GM04503 (cell line): Measurements from ENCODE around the gene TNFSF9.
"Not testable (repeated sequence)": the region's sequence is repeated elsewhere in the genome, so short reads cannot be mapped to it uniquely, and the experiment has no call there.

ENCODE experiments used
- DNase-seq: peaks from one replicate; pipeline ENCODE4 v3.0.0-alpha.2; 2012; ENCODE audit warnings: low read depth

The TNFSF9 gene

DNA sequence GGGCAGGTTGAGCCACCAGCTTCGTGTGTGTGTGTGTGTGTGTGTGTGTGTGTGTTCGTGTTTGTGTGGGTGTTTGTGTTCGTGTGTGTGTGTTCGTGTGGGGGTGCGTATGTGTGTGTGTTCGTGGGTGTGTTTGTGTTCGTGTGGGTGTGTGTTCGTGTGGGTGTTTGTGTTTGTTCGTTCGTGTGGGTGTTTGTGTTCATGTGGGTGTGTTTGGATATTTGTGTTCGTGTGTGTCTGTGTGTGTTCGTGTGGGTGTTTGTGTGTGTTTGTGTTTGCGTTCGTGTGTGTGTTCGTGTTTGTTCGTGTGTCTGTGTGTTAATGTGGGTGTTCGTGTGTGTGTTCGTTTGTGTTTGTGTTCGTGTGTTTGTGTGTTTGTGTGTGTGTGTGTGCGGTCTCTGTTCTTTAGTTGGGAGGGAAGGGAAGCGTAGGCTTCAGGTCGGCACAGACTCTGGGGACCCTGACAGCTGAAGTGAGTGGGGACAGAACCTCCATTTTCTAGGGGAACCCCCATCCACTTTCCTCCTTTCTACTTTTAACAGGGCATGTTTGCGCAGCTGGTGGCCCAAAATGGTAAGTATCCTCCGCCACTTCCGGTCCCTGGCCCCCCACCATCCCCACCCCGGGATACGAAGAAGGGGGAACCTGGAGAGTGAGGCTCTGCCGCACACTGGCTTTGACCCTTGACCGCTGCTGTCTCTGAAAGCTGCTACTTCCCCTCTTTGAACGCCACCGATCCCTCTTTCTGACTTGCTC is 1.6 kb downstream of the TNFSF9 start:
- no peak for DNase-seq

DNA sequence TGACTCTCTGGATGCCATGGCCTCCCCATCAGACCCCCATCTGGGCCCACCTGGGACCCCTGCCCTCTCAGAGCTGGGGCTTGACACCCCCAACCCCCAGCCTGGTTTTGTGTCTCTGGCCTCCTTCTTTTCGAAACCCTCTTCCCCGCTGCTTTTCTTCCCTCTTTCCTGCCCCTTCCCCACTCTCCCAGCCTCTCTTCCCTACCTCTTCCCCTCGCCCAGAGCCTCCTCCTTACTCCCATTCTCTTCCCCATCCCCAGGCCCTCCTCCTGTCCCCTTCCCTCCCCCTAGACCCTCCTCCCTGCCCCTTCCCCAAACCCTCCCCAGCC is 2.1 kb downstream of the TNFSF9 start:
- DNase-seq, result no peak

DNA sequence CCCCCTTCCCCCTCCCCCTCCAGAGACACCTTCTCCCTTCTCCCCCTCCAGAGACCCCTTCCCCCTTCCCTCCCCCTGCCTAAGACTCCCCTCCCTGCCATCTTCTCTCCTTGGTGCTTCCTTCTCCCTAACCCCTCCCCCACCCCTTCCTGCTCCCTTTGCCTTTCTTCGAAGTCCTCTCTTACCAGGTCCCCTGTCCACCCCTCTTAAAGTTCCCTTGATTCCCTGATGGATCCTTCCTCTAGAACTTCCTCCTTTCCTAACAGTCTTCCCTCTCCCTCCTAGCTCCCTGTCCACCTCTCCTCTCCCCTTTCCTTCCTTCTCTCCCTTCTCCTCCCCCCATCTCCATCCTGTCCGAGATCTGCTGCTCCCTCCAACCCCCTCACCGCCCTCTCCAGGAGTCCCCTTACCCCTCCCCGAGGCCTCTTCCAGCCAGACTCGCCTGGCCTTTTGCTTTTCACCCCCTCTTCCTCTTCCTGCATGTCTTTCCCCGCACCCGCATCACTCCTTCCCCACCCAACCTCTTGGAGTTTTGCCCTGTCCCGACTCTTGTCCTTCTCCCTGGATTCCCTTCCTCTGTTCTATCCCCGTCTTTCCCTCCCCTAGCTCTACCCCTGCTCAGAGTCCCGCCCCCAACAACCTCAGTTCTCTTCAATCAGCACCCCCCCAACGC is 3.1 kb downstream of the TNFSF9 start:
- DNase-seq, result no peak

DNA sequence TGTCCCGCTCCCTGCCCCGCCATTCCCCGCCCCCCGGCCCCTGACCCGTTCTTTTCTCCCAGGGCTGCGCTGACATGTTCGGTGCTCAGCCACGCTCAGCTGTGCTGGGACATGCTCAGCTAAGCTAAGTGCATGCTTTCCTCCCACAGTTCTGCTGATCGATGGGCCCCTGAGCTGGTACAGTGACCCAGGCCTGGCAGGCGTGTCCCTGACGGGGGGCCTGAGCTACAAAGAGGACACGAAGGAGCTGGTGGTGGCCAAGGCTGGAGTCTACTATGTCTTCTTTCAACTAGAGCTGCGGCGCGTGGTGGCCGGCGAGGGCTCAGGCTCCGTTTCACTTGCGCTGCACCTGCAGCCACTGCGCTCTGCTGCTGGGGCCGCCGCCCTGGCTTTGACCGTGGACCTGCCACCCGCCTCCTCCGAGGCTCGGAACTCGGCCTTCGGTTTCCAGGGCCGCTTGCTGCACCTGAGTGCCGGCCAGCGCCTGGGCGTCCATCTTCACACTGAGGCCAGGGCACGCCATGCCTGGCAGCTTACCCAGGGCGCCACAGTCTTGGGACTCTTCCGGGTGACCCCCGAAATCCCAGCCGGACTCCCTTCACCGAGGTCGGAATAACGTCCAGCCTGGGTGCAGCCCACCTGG is 3.7 kb downstream of the TNFSF9 start:
- DNase-seq, result no peak

DNA sequence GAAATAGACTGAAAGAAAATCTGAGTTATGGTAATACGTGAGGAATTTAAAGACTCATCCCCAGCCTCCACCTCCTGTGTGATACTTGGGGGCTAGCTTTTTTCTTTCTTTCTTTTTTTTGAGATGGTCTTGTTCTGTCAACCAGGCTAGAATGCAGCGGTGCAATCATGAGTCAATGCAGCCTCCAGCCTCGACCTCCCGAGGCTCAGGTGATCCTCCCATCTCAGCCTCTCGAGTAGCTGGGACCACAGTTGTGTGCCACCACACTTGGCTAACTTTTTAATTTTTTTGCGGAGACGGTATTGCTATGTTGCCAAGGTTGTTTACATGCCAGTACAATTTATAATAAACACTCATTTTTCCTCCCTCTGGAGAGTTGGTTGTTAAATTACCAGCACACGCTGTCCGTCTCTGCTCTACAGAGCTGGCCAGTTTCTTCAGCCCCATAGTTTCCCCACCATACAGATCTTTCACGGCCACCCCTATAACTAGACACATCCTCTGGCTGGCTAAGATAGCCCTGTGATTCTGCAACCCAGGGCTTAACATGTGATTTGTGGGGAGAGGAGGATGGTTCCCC is 4.8 kb downstream of the TNFSF9 start:
- DNase-seq, result no peak

DNA sequence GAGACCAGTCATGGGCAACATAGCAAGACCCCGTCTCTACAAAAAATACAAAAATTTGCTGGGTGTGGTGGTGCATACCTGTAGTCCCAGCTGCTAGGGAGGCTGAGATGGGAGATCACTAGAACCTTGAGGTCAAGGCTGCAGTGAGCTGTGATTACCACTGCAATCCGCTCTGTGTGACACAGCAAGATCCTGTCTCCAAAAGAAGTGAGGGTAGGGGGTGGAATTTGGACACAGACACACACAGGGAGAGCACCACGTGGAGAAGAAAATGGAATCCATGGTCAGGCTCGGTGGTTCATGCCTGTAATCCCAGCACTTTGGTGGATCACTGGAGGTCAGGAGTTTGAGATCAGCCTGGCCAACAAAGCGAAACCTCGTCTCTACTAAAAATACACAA is 8.7 kb downstream of the TNFSF9 start:
- no peak for DNase-seq

DNA sequence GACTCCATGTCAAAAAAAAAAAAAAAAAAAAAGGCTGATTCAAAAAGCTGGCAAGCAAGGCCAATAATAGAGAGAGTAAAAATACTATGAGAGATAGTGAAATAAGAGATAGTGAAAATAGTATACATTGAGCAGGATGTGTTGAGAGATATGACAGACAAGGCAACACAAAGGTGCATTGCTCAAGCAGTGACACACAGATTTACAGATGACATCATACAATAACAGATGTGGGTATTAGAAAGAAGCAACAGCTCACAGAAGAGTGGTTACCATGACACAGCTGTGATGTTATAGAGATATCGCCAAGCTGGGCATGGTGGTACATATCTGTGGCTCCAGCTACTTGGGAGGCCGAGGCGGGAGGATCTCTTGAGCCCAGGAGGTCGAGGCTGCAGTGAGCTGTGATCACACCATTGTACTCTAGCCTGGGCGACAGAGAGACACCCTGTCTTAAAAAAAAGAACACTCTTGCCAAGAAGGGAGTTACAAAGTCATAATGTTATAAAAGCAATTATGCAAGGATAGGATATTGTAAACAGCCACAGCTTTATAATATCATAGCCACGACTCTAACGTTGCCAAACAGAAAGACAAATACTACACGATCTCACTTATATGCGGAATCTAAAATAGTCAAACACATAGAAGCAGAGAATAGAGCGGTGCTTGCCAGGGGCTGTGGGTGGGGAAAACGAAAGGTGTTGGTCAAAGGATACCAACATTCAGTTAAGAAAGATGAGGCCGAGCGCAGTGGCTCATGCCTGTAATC is 10.3 kb downstream of the TNFSF9 start:
- no peak for DNase-seq

DNA sequence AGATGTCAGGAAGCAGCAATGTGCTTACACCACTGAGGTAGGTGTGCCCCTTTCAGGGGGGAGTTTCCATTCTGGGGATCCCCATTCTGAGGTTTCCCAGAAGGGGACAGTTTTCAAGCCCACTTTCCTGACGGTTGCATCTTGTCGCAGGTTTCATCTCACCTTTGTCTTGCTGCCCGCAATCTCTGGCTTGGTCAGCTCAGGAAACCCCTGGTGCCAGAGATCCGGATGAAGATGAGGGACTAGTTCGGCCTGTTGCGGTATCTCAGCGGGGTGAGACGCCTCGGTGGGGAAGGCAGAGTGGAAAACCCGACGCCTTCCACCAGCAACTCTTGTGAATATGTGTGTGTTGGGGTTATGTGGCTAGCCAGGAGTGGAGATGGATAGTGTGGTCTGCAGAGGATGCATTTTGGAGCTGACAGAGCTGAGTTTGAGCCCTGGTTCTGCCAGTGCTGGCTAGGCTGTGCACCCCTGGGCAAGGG is 13.1 kb downstream of the TNFSF9 start:
- DNase-seq, result no peak

DNA sequence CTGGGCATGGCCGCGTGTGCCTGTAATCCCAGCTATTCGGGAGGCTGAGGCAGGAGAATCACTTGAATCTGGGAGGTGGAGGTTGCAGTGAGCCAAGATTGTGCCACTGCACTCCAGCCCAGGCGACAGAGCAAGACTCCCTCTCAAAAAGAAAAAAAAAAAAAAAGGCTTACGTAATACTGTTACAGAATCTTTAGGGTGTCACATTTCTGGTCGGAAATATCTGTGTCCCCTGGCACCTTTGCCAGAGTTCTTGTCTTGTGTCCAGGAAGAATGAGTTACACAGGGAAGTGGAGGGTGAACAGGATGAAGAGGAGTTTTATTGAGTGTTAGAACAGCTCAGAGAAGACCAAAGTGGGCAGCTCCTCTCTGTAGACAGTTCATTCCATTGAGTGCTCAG is 19.9 kb downstream of the TNFSF9 start:
- not testable (repeated sequence) for DNase-seq

DNA sequence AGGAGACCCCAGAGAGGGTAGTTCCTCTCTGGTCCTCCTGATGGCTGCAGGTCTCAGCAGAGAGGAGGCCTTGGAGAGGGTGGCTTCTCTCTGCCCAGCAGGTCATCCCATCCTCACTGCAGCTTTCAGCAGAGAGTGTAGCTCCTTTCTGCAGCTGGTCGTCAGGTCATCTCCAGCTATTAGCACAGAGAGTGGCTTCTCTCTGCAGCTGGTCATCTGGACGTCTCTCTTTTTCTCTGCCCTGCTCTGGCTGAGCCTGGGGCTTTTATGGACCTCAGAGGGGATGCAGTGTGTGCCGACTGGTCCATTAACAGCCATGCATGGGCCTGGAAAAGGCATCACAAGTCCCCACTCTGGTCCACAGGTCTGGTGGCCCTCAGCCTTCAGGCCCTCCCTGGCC is 20.3 kb downstream of the TNFSF9 start:
- no peak for DNase-seq

DNA sequence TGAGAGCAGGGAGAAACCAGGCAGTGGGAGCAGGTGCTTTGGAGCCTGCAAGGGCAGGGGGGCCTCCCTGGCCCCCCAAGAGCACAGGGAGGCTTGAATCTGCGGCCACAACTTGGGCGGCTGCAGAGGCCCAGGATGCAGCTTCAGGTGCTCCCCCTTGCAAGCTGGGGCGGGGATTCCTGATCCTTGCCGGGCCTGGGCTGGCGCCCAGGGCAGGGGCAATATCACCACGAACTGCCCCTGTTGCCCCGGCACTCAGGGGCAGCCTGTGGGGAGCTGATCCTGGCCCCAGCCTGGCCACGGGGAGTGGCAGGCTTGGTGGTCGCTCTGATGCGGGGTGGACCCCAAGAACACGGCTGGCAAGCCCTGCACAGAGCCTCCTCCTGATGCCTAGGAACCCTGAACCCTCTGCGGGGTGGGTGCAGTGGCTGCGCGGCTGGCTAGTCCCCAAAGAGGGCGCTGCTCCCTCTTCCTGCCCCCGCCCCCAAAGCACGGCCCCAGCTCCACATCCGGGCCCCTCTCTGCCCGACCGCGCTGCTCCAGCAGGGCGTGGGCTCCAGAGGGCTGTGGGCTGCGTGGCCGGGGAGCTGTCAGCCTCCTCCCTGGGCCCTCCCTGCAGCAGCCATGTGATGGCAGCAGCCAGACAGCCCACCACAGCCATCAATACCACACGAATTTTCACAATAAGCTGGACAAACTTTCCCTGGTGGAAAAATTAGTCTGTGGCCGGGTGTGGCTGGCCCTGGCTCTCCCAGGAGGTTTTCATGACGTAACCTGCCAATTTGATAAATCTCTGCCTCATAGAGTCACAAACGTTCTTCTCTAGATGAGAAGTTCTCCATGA is 21.0 kb downstream of the TNFSF9 start:
- DNase-seq, result no peak

DNA sequence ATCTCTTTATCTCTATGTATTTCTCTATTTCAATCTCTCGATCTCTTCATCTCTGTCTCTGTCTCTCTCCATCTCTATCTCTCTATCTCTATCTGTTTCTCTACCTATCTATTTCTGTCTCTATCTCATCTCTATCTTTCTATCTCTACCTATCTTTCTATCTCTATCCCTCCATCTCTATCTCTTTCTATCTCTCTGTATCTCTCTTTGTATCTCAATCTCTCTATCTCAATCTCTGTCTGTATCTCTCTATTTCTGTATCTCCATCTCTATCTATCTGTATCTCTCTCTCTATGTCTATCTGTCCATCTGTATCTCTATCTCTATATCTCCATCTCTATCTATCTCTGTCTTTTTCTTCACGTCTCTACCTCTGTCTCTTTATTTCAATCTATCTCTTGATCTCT is 25.2 kb downstream of the TNFSF9 start:
- DNase-seq, result no peak

DNA sequence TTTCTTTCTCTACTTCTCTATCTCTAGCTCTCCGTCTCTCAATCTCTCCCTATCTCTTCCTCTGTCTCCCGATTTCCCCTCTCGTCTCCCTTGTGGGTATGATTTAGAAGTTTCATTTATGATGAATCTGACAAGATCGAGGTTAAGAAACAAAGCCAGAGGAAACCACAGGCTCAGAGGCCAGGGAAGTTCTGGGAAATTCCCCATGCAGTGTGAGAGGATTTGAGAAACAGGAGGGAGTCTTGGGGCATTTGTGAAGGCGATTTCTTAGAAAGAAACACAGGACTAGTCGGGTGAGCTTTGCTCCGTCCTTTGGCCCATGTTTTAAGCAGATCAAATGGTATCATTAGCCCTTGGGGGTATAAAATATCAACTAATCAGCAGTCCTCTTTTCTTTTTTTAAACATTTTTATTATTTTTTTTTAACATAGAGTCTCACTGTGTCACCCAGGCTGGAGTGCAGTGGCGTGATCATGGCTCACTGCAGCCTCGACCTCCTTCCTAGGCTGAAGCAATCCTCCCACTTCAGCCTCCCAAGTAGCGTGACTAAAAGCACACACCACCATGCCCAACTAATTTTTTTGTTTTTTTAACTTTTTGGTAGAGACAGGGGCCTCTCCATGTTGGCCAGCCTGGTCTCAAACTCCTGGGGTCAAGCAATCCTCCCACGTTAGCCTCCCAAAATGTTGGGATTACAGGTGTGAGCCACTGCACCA is 25.8 kb downstream of the TNFSF9 start:
- DNase-seq, result no peak

DNA sequence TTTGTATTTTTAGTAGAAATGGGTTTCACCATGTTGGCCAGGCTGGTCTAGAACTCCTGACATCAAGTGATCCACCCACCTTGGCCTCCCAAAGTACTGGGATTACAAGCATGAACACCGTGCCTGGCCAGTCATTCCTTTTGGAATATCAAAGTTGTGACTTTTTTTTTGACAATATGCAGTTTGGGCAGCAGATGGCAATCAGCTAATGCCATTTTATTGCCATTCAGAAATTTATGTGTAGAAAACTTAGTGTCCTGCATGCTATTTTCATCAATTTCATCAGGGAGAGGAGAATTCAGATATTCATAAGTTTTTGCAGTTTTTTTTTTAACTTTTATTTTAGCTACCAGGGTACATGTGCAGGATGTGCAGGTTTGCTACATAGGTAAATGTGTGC is 31.6 kb downstream of the TNFSF9 start:
- not testable (repeated sequence) for DNase-seq

DNA sequence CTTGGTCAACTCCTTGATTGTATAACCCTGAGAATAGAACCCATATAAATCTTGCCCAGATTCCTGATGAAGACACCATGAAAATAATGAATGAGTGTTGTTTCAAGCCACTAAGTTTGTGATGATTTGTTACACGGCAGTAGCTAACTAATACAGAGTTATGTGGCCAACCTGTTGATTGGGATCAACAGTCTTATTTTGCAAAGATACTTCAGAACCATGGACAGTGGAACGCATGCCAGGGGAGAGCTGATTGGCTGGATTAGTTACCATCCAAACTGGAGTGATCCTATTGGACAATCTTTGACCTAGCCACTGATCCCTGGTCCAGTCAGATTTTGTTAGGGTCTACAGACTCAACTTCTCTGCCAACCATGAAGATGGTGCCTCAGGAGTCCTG is 33.6 kb downstream of the TNFSF9 start:
- no peak for DNase-seq

DNA sequence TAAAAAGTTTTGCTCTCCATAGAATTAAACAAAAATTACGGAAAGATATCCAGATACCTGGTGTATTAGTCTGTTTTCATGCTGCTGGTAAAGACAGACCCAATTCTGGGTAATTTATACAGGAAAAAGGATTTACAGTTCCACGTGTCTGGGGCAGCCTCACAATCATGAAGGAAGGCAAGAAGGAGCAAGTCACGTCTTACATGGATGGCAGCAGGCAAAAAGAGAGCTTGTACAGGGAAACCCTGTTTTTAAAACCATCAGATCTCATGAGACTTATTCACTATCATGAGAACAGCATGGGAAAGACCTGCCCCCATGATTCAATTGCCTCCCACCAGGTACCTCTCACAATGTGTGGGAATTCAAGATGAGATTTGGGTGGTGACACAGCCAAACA is 35.9 kb downstream of the TNFSF9 start:
- DNase-seq, result not testable (repeated sequence)

DNA sequence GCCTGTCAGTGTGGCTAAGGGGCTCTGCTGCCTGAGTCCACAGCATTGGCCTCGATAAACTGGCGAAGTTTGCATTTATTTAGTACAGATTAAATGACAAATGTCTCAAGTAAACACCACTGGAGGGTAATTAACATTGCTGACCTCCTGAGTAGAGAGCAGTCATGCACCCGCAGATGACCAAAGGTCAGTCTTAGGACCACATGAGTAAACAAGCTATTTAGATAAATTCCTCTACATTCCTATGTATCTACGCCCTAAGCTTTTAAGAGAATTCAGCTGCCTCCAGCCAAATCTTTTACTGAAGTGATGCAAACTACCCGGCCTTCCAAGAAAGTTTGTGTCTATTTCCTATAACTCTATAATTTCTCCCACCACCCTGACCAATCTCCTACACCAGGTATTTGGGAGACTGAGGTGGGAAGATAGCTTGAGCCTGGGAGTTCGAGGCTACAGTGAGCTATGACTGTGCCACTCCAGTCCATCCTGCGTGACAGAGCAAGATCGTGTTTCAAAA is 37.2 kb downstream of the TNFSF9 start:
- no peak for DNase-seq

DNA sequence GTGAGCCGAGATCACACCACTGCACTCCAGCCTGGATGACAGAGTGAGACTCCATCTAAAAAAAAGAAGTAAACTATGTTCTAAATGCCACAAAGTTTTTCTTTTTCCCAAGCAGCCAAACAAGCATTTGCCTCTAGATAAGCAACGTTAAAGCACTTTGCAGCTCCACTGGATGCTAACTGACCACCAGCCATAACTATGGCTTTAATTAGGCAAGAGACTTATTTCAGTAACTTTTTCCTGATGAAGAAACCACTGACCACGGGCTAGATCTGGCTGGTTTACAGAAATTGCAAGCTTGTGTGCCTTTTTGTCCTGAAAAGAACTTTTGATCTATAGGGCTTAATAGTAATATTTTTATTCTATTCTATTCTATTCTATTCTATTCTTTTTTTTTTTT is 38.0 kb downstream of the TNFSF9 start:
- DNase-seq, result no peak

DNA sequence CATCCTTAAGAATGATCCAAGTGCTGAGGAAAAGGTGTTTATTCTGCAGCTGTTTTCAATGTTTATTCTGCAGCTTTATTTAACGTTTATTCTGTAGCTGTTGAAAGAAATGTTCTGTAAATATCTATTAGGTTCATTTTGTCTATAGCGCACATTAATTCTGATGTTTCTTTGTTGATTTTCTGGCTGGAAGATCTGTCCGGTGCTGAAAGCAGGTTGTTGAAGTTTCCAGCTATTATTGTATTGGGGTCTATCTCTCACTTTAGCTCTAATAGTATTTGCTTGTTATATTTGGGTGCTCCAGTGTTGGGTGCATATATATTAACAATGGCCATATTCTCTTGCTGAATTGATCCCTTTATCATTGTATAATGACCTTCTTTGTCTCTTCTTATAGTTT is 39.9 kb downstream of the TNFSF9 start:
- DNase-seq, result no peak

DNA sequence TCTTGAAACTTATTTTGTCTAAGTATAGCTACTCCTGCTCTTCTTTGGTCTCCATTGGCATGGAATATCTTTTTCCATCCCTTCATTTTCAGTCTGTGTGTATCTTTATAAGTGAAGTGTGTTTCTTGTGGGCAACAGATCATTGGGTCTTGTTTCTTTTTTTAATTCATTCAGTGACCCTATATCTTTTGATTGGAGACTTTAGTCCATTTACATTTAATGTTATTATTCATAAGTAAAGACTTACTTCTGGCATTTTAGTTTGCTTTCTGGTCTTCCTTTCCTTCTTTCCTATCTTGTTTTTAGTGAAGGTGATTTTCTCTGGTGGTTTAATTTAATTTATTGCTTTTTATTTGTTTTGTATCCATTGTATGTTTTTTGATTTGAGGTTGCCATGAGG is 40.3 kb downstream of the TNFSF9 start:
- no peak for DNase-seq
